Esophagus muscularis mucosa (tissue), 4 donors: ENCODE measurements around the gene NFKB2.

Experiments used
- CTCF ChIP-seq, 3 experiments: fragments of 200-600 bp in 2 of 3; fragments of 450-650 bp in 1 of 3; sonication (generic) in 2 of 3; IDR thresholded peaks; one replicate each; pipeline ENCODE4 v1.5.1; 2017 to 2019; ENCODE audit warnings: antibody characterized with exemption in 3 of 3, mild to moderate bottlenecking in 2 of 3, moderate library complexity in 1 of 3
- EP300 ChIP-seq: sonication (generic); formaldehyde crosslinking; IDR thresholded peaks from one replicate; pipeline ENCODE4 v1.6.1; 2017; ENCODE audit warnings: antibody characterized with exemption
- POLR2A ChIP-seq: fragments of 450-650 bp; IDR thresholded peaks from one replicate; pipeline ENCODE4 v1.6.1; 2017; ENCODE audit warnings: antibody characterized with exemption, moderate library complexity, mild to moderate bottlenecking, low read depth

- no peak for TF ChIP-seq EP300
- TF ChIP-seq POLR2A: no peak
- no peak for TF ChIP-seq CTCF (IDR thresholded peaks at IDR 0.05)
These were observed 55.0 kb downstream of the NFKB2 start for GRCh38 chr10:102450374-102451104.
